H1 (cell line): ENCODE data around the gene REL. TPM values are rescaled to one million over a fixed set of nuclear protein-coding genes. Genes with fewer than 3 reads are reported as not detected.

Source experiments
- CTCF ChIA-PET: fragments of 300-600 bp; sonication (Branson Sonifier 250); formaldehyde crosslinking; loops from one replicate; lab custom pipeline; 2021; ENCODE audit not compliant: partially characterized antibody; lab: Charles Lee
- POLR2A ChIA-PET: fragments of 300-600 bp; sonication (Branson Sonifier 250); formaldehyde crosslinking; loops from one replicate; lab custom pipeline; 2021; ENCODE audit warnings: inconsistent platforms; ENCODE audit not compliant: partially characterized antibody; lab: Charles Lee
- DNase-seq, 2 experiments: peaks; one replicate each; pipeline versions ENCODE4 v3.0.0 to v3.0.0-alpha.2; 2010 to 2022; ENCODE audit warnings: low spot score in 2 of 2, low read depth in 1 of 2, mixed read lengths in 1 of 2
- FAIRE-seq: peaks from 2 replicates; lab custom pipeline; 2011; peaks lifted over from hg19 to GRCh38; lab: Jason Lieb, UNC
- H2AFZ ChIP-seq: 2 replicates; pipeline ENCODE4 v1.8.1; 2012; ENCODE audit warnings: low read length, inconsistent platforms
- H2AK5ac ChIP-seq: 2 replicates; pipeline ENCODE4 v1.6.1; 2013; ENCODE audit warnings: low read depth, low read length
- H2BK120ac ChIP-seq: replicated peaks from 2 replicates; pipeline ENCODE3; 2013; ENCODE audit warnings: low read depth, low read length, inconsistent platforms
- H2BK12ac ChIP-seq: 2 replicates; pipeline ENCODE4 v1.6.1; 2013; ENCODE audit warnings: low read depth, low read length
- H2BK15ac ChIP-seq: 2 replicates; pipeline ENCODE4 v1.6.1; 2013; ENCODE audit warnings: low read length
- H2BK20ac ChIP-seq: 2 replicates; pipeline ENCODE4 v1.6.1; 2013; ENCODE audit warnings: low read length
- H2BK5ac ChIP-seq: 2 replicates; pipeline ENCODE4 v1.6.1; 2013; ENCODE audit warnings: low read depth, low read length
- H3K14ac ChIP-seq: 2 replicates; pipeline ENCODE4 v1.6.1; 2013; ENCODE audit warnings: inconsistent platforms; ENCODE audit not compliant: insufficient read length
- H3K18ac ChIP-seq: 2 replicates; pipeline ENCODE4 v1.6.1; 2013; ENCODE audit warnings: low read length; ENCODE audit errors: extremely low read depth
- H3K23ac ChIP-seq: 2 replicates; pipeline ENCODE4 v1.6.1; 2013; ENCODE audit warnings: inconsistent platforms; ENCODE audit not compliant: insufficient read length
- H3K23me2 ChIP-seq: 2 replicates; pipeline ENCODE4 v1.6.1; 2013; ENCODE audit warnings: low read depth, low read length
- H3K27ac ChIP-seq: 2 replicates; pipeline ENCODE4 v1.6.1; 2011; ENCODE audit warnings: low read depth, low read length, inconsistent platforms
- H3K27me3 ChIP-seq, 4 experiments: replicated peaks in 1 of 4; 1 replicate in 1 of 4; 2 replicates in 3 of 4; pipeline versions ENCODE4 v1.6.1 to v1.8.1; 2011 to 2013; ENCODE audit warnings: low read length in 3 of 4, mild to moderate bottlenecking in 3 of 4, inconsistent platforms in 2 of 4, mixed read lengths in 2 of 4, moderate library complexity in 1 of 4; ENCODE audit not compliant: control insufficient read depth in 3 of 4, insufficient read depth in 3 of 4; ENCODE audit errors: extremely low read depth in 1 of 4
- H3K36me3 ChIP-seq, 4 experiments: 2 replicates each; pipeline versions ENCODE4 v1.6.1 to v1.8.1; 2011 to 2013; ENCODE audit warnings: mild to moderate bottlenecking in 4 of 4, low read length in 3 of 4, moderate library complexity in 2 of 4, control low read depth in 1 of 4, inconsistent platforms in 1 of 4; ENCODE audit not compliant: insufficient read depth in 4 of 4, control insufficient read depth in 2 of 4
- H3K4ac ChIP-seq: replicated peaks from 2 replicates; pipeline ENCODE3; 2013; ENCODE audit warnings: low read length, low read depth, mixed read lengths, inconsistent platforms; ENCODE audit not compliant: insufficient read length
- H3K4me1 ChIP-seq, 4 experiments: replicated peaks in 1 of 4; 1 replicate in 1 of 4; 2 replicates in 3 of 4; pipeline versions ENCODE4 v1.6.1 to v1.8.1; 2011 to 2013; ENCODE audit warnings: low read length in 3 of 4, inconsistent platforms in 2 of 4, mixed read lengths in 1 of 4; ENCODE audit not compliant: insufficient read depth in 4 of 4, control insufficient read depth in 3 of 4
- H3K4me2 ChIP-seq, 2 experiments: 2 replicates each; pipeline versions ENCODE4 v1.6.1 to v1.8.1; 2011 to 2013; ENCODE audit warnings: low read depth in 2 of 2, low read length in 2 of 2, control low read depth in 1 of 2, inconsistent platforms in 1 of 2, mild to moderate bottlenecking in 1 of 2; ENCODE audit not compliant: insufficient read depth in 1 of 2
- H3K4me3 ChIP-seq, 4 experiments: fragments of 200-600, 300-600 bp in 1 of 4; sonication (generic), shearing (Covaris generic), sonication (Bioruptor Twin) in 1 of 4; 2 replicates each; pipeline versions ENCODE4 v1.5.1 to v1.8.1; 2011 to 2016; ENCODE audit warnings: low read length in 4 of 4, low read depth in 3 of 4, control low read depth in 2 of 4, inconsistent platforms in 2 of 4, mild to moderate bottlenecking in 2 of 4, mixed read lengths in 1 of 4, moderate library complexity in 1 of 4; ENCODE audit not compliant: insufficient read depth in 2 of 4; ENCODE audit errors: extremely low read depth in 1 of 4
- H3K56ac ChIP-seq: replicated peaks from 2 replicates; pipeline ENCODE3; 2013; ENCODE audit warnings: low read depth, mild to moderate bottlenecking, mixed read lengths, low read length, inconsistent platforms; ENCODE audit not compliant: insufficient read length
- H3K79me1 ChIP-seq: 2 replicates; pipeline ENCODE4 v1.6.1; 2013; ENCODE audit warnings: low read depth, low read length, control low read depth
- H3K79me2 ChIP-seq, 2 experiments: 2 replicates each; pipeline versions ENCODE4 v1.6.1 to v1.8.1; 2012 to 2013; ENCODE audit warnings: low read length in 2 of 2, mild to moderate bottlenecking in 2 of 2, inconsistent platforms in 1 of 2; ENCODE audit not compliant: insufficient read depth in 2 of 2, control insufficient read depth in 1 of 2
- H3K9ac ChIP-seq, 4 experiments: replicated peaks in 1 of 4; 1 replicate in 1 of 4; 2 replicates in 3 of 4; pipeline versions ENCODE4 v1.6.1 to v1.8.1; 2011 to 2013; ENCODE audit warnings: low read depth in 3 of 4, low read length in 3 of 4, control low read depth in 2 of 4, mild to moderate bottlenecking in 2 of 4, moderate library complexity in 2 of 4, inconsistent platforms in 1 of 4; ENCODE audit errors: extremely low read depth in 1 of 4
- H3K9me3 ChIP-seq, 2 experiments: 2 replicates each; pipeline versions ENCODE4 v1.6.1 to v1.8.1; 2012 to 2013; ENCODE audit warnings: mild to moderate bottlenecking in 2 of 2, moderate library complexity in 2 of 2, control low read depth in 1 of 2, inconsistent platforms in 1 of 2, low read depth in 1 of 2, low read length in 1 of 2, mixed read lengths in 1 of 2; ENCODE audit not compliant: insufficient read depth in 2 of 2
- H4K20me1 ChIP-seq, 2 experiments: replicated peaks in 1 of 2; 2 replicates each; pipeline versions ENCODE3 to v1.8.1; 2011 to 2013; ENCODE audit warnings: inconsistent platforms in 2 of 2, low read length in 2 of 2, mild to moderate bottlenecking in 1 of 2; ENCODE audit not compliant: insufficient read depth in 2 of 2, control insufficient read depth in 1 of 2
- H4K5ac ChIP-seq: 2 replicates; pipeline ENCODE4 v1.6.1; 2013; ENCODE audit warnings: low read length, low read depth, mixed read lengths, inconsistent platforms; ENCODE audit not compliant: insufficient read length
- H4K8ac ChIP-seq: 2 replicates; pipeline ENCODE4 v1.8.0; 2013; ENCODE audit warnings: mild to moderate bottlenecking, moderate library complexity, low read length, inconsistent platforms; ENCODE audit not compliant: insufficient read depth; ENCODE audit errors: extremely low read depth
- H4K91ac ChIP-seq: replicated peaks from 2 replicates; pipeline ENCODE3; 2013; ENCODE audit warnings: low read length, mixed read lengths, inconsistent platforms; ENCODE audit not compliant: insufficient read length
- JUN ChIP-seq: IDR thresholded peaks from 2 replicates; pipeline ENCODE4 v1.6.1; 2011; ENCODE audit warnings: low read depth, mild to moderate bottlenecking, improper control_type of control experiment, low read length
- WGBS, 2 experiments: shearing (Covaris generic) in 1 of 2; methylation state at CpG; one replicate each; pipeline versions ENCODE4 v1.1.6 to v1.1.7; 2013 to 2015; ENCODE audit warnings: low lambda C conversion rate in 2 of 2, mixed read lengths in 2 of 2, inconsistent platforms in 1 of 2, low coverage in 1 of 2, missing lambda C conversion rate in 1 of 2; ENCODE audit not compliant: insufficient replicate concordance in 2 of 2, insufficient coverage in 1 of 2, insufficient read length in 1 of 2; ENCODE audit errors: extremely low coverage in 1 of 2, missing lambda C conversion rate in 1 of 2; 5-methylcytosine and 5-hydroxymethylcytosine counted together
- polyA plus RNA-seq, 7 experiments: library from polyadenylated mRNA; depleted of rRNA in 3 of 7; stranded (reverse) in 5 of 7; unstranded in 2 of 7; fragments of >200 nt in 5 of 7; fragments of 200-250 nt in 2 of 7; gene quantifications; 1 replicate in 5 of 7; 2 replicates in 1 of 7; 4 replicates in 1 of 7; pipeline versions ENCODE4 v1.2.1 to v1.2.3, GENCODE V29; 2011 to 2013; ENCODE audit warnings: missing spikeins in 2 of 7, mixed read lengths in 2 of 7
- total RNA-seq: library from RNA; stranded (reverse); fragmentation: NEBNext Ultra II Directional; extraction: Animal tissue kit (Norgen Biotek cat#: 25700); gene quantifications from 2 replicates; pipeline ENCODE4 v1.2.1, GENCODE V29; 2021

Gene REL
- total and polyA plus RNA-seq, 2 of the 8 experiments (the other 6 are each of a cell fraction or from before 2014, with no cell fraction given): 1.5 to 7.5 TPM

GRCh38 chr2:60853531-60853930 is 27.8 kb upstream of the REL start:
- no peaks in the 10 kb centered on the region for H3K79me2 ChIP-seq
- H3K23ac ChIP-seq: no peak overlapping the region
- no peak overlapping the region for H2AK5ac ChIP-seq
- DNase-seq (no peak), FAIRE-seq (no peak)
- no peaks in the 10 kb centered on the region for H4K20me1 ChIP-seq
- H3K56ac ChIP-seq: no peak overlapping the region
- H4K8ac ChIP-seq: no peak overlapping the region
- no peak overlapping the region for H2BK12ac ChIP-seq
- H3K4me2 ChIP-seq: no peak overlapping the region
- H2BK15ac ChIP-seq: no peak overlapping the region
- no peak overlapping the region for H3K9ac ChIP-seq
- no peak overlapping the region for H3K14ac ChIP-seq
- CTCF ChIA-PET: no interaction called here
- H2AFZ ChIP-seq: no peak overlapping the region
- POLR2A ChIA-PET: no interaction called here
- no peaks in the 10 kb centered on the region for H3K36me3 ChIP-seq
- TF ChIP-seq JUN: no peak
- no peak overlapping the region for H3K4me3 ChIP-seq
- no peaks in the 10 kb centered on the region for H3K79me1 ChIP-seq
- no peak overlapping the region for H3K27ac ChIP-seq
- no peaks in the 10 kb centered on the region for H3K9me3 ChIP-seq
- H3K27me3 ChIP-seq: no peaks in the 10 kb centered on the region
- H3K18ac ChIP-seq: no peak overlapping the region
- 66% methylated on average over 2 of the region's 2 CpGs; no CpG with 5 or more reads in 1 of the 2 experiments for WGBS, 2 experiments
- no peak overlapping the region for H4K91ac ChIP-seq
- H2BK20ac ChIP-seq: no peak overlapping the region
- no peaks in the 10 kb centered on the region for H3K4me1 ChIP-seq
- no peak overlapping the region for H2BK5ac ChIP-seq
- H3K4ac ChIP-seq: no peak overlapping the region
- H3K23me2 ChIP-seq: no peaks in the 10 kb centered on the region
- H4K5ac ChIP-seq: no peak overlapping the region
- H2BK120ac ChIP-seq: no peak overlapping the region
